Liver (tissue), 9 donors: ENCODE measurements around the gene EXD2. TPM values are rescaled to one million over a fixed set of nuclear protein-coding genes. Genes with fewer than 3 reads are reported as not detected.
"Not testable (repeated sequence)": the region's sequence is repeated elsewhere in the genome, so short reads cannot be mapped to it uniquely, and the experiment has no call there.

Source experiments
- DNase-seq: peaks from one replicate; pipeline ENCODE4 v3.0.0-alpha.2; 2017; ENCODE audit warnings: low spot score
- H3K27ac ChIP-seq, 2 donors: one replicate each; pipeline ENCODE4 v1.7.0; 2013; ENCODE audit warnings: inconsistent platforms in 2 of 2, low read length in 2 of 2, control low read depth in 1 of 2, low read depth in 1 of 2, mild to moderate bottlenecking in 1 of 2
- H3K27me3 ChIP-seq, 4 donors: one replicate each; pipeline versions ENCODE4 v1.6.1 to v1.7.0; 2013; ENCODE audit warnings: low read length in 3 of 4, inconsistent platforms in 1 of 4, mild to moderate bottlenecking in 1 of 4, moderate library complexity in 1 of 4; ENCODE audit not compliant: control insufficient read depth in 4 of 4, insufficient read depth in 4 of 4
- H3K36me3 ChIP-seq, 4 donors: one replicate each; pipeline versions ENCODE4 v1.6.1 to v1.7.0; 2013; ENCODE audit warnings: low read length in 3 of 4, mild to moderate bottlenecking in 3 of 4, low read depth in 1 of 4, moderate library complexity in 1 of 4; ENCODE audit not compliant: control insufficient read depth in 4 of 4, insufficient read depth in 3 of 4
- H3K4me1 ChIP-seq, 4 donors: one replicate each; pipeline versions ENCODE4 v1.6.1 to v1.7.0; 2013; ENCODE audit warnings: low read length in 3 of 4, mild to moderate bottlenecking in 3 of 4, moderate library complexity in 1 of 4; ENCODE audit not compliant: control insufficient read depth in 4 of 4, insufficient read depth in 4 of 4
- H3K4me3 ChIP-seq, 3 donors: one replicate each; pipeline versions ENCODE4 v1.6.1 to v1.7.0; 2013; ENCODE audit warnings: low read length in 3 of 3, control low read depth in 1 of 3, low read depth in 1 of 3, mild to moderate bottlenecking in 1 of 3
- H3K9ac ChIP-seq, 2 donors: one replicate each; pipeline ENCODE4 v1.7.0; 2013; ENCODE audit warnings: low read length in 2 of 2, mild to moderate bottlenecking in 2 of 2, moderate library complexity in 2 of 2, control low read depth in 1 of 2, low read depth in 1 of 2
- H3K9me3 ChIP-seq, 4 donors: one replicate each; pipeline versions ENCODE4 v1.6.1 to v1.7.0; 2013; ENCODE audit warnings: low read length in 3 of 4; ENCODE audit not compliant: control insufficient read depth in 4 of 4
- ATF3 ChIP-seq: IDR thresholded peaks from 2 replicates; pipeline ENCODE4 v1.6.1; 2016; ENCODE audit warnings: antibody characterized with exemption
- CTCF ChIP-seq: fragments of 150-350 bp; IDR thresholded peaks from 2 replicates; pipeline ENCODE4 v1.5.1; 2017; ENCODE audit warnings: improper control_type of control experiment, low read depth, low read length; ENCODE audit not compliant: missing input control
- EGR1 ChIP-seq, 2 donors: IDR thresholded peaks; 2 replicates each; pipeline ENCODE4 v1.6.1; 2016 to 2018; ENCODE audit warnings: antibody characterized with exemption in 2 of 2, low read depth in 2 of 2
- FOXA1 ChIP-seq: IDR thresholded peaks from 2 replicates; pipeline ENCODE4 v1.6.1; 2016; ENCODE audit warnings: antibody characterized with exemption
- FOXA2 ChIP-seq: IDR thresholded peaks from 2 replicates; pipeline ENCODE4 v1.6.1; 2016; ENCODE audit warnings: antibody characterized with exemption
- GABPA ChIP-seq, 2 donors: IDR thresholded peaks in 1 of 2; conservative IDR thresholded peaks in 1 of 2; 2 replicates each; pipeline ENCODE4 v1.6.1; 2016; ENCODE audit warnings: antibody characterized with exemption in 2 of 2, mild to moderate bottlenecking in 1 of 2, moderate library complexity in 1 of 2
- HNF4A ChIP-seq, 2 donors: conservative IDR thresholded peaks; 2 replicates each; pipeline ENCODE4 v1.6.1; 2016; ENCODE audit warnings: antibody characterized with exemption in 2 of 2, mild to moderate bottlenecking in 2 of 2
- HNF4G ChIP-seq: IDR thresholded peaks from 2 replicates; pipeline ENCODE4 v1.6.1; 2016; ENCODE audit warnings: antibody characterized with exemption
- JUND ChIP-seq, 2 donors: IDR thresholded peaks; 2 replicates each; pipeline ENCODE4 v1.6.1; 2016; ENCODE audit warnings: antibody characterized with exemption in 2 of 2
- MAX ChIP-seq: IDR thresholded peaks from 2 replicates; pipeline ENCODE4 v1.6.1; 2016; ENCODE audit warnings: antibody characterized with exemption
- NR2F2 ChIP-seq: IDR thresholded peaks from 2 replicates; pipeline ENCODE4 v1.6.1; 2016; ENCODE audit warnings: antibody characterized with exemption
- RAD21 ChIP-seq, 2 donors: IDR thresholded peaks; 2 replicates each; pipeline ENCODE4 v1.6.1; 2016; ENCODE audit warnings: antibody characterized with exemption in 2 of 2, mild to moderate bottlenecking in 2 of 2
- REST ChIP-seq: IDR thresholded peaks from 2 replicates; pipeline ENCODE4 v1.6.1; 2016; ENCODE audit warnings: antibody characterized with exemption, mild to moderate bottlenecking
- RXRA ChIP-seq, 2 donors: IDR thresholded peaks; 2 replicates each; pipeline ENCODE4 v1.6.1; 2017 to 2018; ENCODE audit warnings: antibody characterized with exemption in 2 of 2, mild to moderate bottlenecking in 1 of 2
- SP1 ChIP-seq: IDR thresholded peaks from 2 replicates; pipeline ENCODE4 v1.6.1; 2018; ENCODE audit warnings: antibody characterized with exemption, mild to moderate bottlenecking
- TAF1 ChIP-seq: conservative IDR thresholded peaks from 2 replicates; pipeline ENCODE4 v1.6.1; 2016; ENCODE audit warnings: antibody characterized with exemption, mild to moderate bottlenecking
- YY1 ChIP-seq: IDR thresholded peaks from 2 replicates; pipeline ENCODE4 v1.6.1; 2016; ENCODE audit warnings: antibody characterized with exemption, mild to moderate bottlenecking
- ZBTB33 ChIP-seq: IDR thresholded peaks from 2 replicates; pipeline ENCODE4 v1.6.1; 2016; ENCODE audit warnings: antibody characterized with exemption
- WGBS: extraction: QIAGEN DNeasy Blood & Tissue Kit; methylation state at CpG from one replicate; pipeline ENCODE4 v1.1.7; 2013; 5-methylcytosine and 5-hydroxymethylcytosine counted together
- polyA plus RNA-seq, 2 donors: library from polyadenylated mRNA; stranded (reverse) in 1 of 2; unstranded in 1 of 2; fragments of 200-250 nt in 1 of 2; fragments of >200 nt in 1 of 2; fragmentation: Nextera tagmentation in 1 of 2; extraction: Ambion mirVana in 1 of 2; gene quantifications; one replicate each; pipeline versions ENCODE4 v1.2.1 to v1.2.3, GENCODE V29; 2013 to 2015
- total RNA-seq, 2 donors: library from RNA; depleted of rRNA; stranded (reverse); fragments of >200 nt; gene quantifications; one replicate each; pipeline ENCODE4 v1.2.3, GENCODE V29; 2014
- donor health status: healthy.
- donor health status: healthy.
- donor health status: healthy.
- donor health status: healthy.
- donor health status: healthy.

EXD2 gene
- total and polyA plus RNA-seq, 4 donors, result 4.7 to 8.8 (median 5.0) TPM

GRCh38 chr14:69275331-69275730 is 84.0 kb downstream of the EXD2 start:
- Histone ChIP-seq H3K27ac (no peak overlapping the region), H3K4me3 (no peak overlapping the region), H3K36me3 (no peaks in the 10 kb centered on the region), H3K27me3 (no peaks in the 10 kb centered on the region), H3K4me1 (no peaks in the 10 kb centered on the region), H3K9ac (no peak overlapping the region), H3K9me3 (no peaks in the 10 kb centered on the region)
- TF ChIP-seq FOXA2, result no peak
- TF ChIP-seq MAX, result no peak
- TF ChIP-seq GABPA (IDR thresholded peaks at IDR 0.05 in 1 of 2, conservative IDR thresholded peaks at IDR 0.05 in 1 of 2), result no peak
- no peak for TF ChIP-seq HNF4A (conservative IDR thresholded peaks at IDR 0.05)
- TF ChIP-seq HNF4G, result no peak
- TF ChIP-seq JUND (IDR thresholded peaks at IDR 0.05), result no peak
- no peak for TF ChIP-seq EGR1 (IDR thresholded peaks at IDR 0.05; ENCODE audit: low read depth in 2 of 2)
- no peak for TF ChIP-seq NR2F2
- TF ChIP-seq YY1, result no peak
- TF ChIP-seq ZBTB33, result no peak
- TF ChIP-seq CTCF, result no peak
- TF ChIP-seq RXRA (IDR thresholded peaks at IDR 0.05), result no peak
- no peak for TF ChIP-seq ATF3
- no peak for TF ChIP-seq REST
- no peak for TF ChIP-seq TAF1
- TF ChIP-seq SP1, result no peak
- no peak for TF ChIP-seq FOXA1
- no peak for TF ChIP-seq RAD21 (IDR thresholded peaks at IDR 0.05)
- 98% methylated on average over 2 of the region's 2 CpGs for WGBS
- DNase-seq, result no peak

GRCh38 chr14:69277356-69277755 is 86.1 kb downstream of the EXD2 start:
- not testable (repeated sequence) for H3K27me3 ChIP-seq, DNase-seq, H3K27ac ChIP-seq, H3K9me3 ChIP-seq, H3K9ac ChIP-seq, H3K36me3 ChIP-seq, H3K4me3 ChIP-seq, H3K4me1 ChIP-seq
- WGBS, result 83% methylated on average over 3 of the region's 3 CpGs
